Kidney capillary endothelial cell (primary cell): Measurements from ENCODE around the gene OR13A1.
"Not testable (repeated sequence)": the region's sequence is repeated elsewhere in the genome, so short reads cannot be mapped to it uniquely, and the experiment has no call there.

ENCODE experiments used
- DNase-seq: peaks from one replicate; pipeline ENCODE4 v3.0.0-alpha.2; 2018; ENCODE audit warnings: low spot score

The OR13A1 gene

DNA sequence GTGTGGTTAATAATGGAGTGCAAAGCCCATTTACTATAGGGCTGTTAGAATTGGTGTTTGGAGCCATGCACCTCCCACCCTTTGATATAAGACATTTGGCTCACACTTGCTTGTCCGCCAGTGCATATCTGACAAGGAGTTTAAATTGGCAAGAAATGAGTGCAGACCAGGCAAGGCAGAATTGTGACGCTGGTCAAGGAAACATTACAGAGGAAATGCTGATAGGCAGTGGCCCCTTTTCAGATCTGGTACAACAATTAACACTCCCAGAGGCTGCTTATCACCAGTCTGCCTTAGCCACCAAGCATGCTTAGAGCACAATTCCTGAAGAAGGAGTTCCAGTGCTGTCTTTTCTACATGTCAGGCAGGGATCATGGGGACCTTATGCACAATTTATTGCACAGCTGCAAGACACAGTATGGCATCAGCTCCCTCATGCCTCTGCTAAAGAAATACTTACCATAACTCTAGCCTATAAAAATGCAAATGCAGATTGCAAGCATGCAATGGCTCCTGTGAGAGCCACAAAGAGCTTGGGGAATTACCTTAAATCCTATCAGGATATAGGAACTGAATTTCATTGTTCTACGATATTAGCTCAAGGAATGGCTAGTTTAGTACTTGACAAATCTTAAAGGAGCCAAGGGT is 35.2 kb downstream of the OR13A1 start:
- DNase-seq = no peak

DNA sequence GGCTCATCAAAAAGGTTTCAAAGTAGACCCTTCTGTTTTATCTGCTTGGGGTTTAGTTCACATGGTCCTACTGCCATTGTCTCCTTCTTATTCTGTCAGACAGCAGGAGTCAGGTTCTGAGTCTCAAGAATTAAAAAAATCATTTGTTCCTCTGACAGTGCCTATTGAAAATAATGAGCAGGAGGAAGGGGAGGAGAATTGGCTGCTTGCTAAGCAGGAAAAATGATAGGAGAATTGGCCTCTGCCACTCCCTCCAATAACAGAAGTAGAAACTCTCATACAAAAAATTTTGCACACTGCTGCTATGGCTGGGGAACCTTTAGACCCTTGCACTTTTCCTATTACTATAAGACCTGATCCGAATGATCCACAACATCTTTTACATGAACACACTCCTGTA is 35.7 kb downstream of the OR13A1 start:
- no peak for DNase-seq

DNA sequence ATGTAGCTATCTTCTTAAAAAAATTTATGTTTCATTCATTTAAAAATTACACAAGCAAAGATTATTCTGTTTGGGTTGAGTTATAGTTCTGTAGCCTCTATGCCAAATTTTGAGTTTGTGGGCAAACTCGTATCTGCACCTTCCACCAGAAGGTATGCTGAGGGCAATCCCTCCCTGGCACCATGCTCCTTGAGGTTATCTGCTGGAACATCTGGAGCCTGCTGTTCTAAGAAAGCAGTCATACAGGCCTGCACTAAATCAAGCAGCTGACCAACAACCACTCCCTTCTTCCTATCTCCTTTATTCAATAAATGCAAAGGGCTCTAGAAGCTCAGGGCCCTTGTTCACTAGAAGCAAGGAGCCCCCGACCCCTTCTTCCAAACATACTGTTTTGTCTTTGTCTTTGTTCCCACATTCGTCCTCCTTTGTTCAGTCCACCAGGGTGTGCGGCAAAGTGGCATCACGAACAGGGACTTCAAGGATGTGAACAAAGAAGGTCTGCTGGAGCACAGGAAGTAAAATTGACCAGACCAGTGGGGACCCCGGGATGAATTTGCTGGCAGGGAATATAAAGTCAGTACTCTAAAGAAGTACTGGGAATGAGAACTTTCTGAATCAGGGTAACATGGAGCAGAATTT is 36.4 kb downstream of the OR13A1 start:
- no peak for DNase-seq

DNA sequence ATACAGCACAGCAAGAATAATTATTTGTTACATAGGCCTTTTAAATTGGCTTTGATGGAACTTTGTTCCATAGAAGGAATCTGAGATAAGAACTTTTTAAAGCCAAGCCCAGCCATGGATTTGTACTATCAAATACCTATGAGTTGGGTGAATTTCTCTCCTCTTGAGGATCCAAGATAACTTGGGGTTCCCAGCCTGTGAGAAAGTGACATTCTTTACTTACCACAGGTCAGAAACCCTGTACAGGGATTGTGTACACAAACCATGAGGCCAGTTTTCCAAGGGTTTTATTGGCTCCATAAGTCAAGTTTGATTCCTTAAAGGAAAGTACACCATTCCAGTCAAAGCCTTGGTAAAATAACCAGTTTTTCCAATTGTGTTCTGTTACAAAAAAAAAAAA is 39.3 kb downstream of the OR13A1 start:
- not testable (repeated sequence) for DNase-seq

DNA sequence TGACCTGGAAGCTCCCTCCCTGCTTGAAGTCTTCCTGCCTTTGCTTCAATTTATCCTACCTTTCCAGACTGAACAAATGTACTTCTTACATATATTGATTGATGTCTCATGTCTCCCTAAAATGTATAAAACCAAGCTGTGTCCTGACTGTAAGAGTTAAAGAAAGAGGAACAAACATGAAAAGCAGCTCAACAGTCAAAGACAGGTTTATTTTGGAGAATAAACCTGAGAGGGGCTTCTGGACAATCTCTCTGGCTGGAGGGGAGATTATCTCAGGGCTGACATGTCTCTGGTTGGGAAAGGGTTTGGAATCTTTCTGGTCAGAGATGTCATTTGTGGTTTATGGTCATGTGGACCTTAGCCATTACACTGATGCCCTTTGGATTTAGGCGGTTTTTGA is 41.0 kb downstream of the OR13A1 start:
- DNase-seq = no peak

DNA sequence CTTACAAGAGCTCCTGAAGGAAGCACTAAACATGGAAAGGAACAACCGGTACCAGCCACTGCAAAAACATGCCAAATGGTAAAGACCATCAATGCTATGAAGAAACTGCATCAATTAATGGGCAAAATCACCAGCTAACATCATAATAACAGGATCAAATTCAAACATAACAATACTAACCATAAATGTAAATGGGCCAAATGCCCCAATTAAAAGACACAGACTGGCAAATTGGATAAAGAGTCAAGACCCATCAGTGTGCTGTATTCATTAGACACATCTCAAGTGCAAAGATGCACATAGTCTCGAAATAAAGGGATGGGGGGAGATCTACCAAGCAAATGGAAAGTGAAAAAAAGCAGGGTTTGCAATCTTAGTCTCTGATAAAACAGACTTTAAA is 47.6 kb downstream of the OR13A1 start:
- DNase-seq = not testable (repeated sequence)

DNA sequence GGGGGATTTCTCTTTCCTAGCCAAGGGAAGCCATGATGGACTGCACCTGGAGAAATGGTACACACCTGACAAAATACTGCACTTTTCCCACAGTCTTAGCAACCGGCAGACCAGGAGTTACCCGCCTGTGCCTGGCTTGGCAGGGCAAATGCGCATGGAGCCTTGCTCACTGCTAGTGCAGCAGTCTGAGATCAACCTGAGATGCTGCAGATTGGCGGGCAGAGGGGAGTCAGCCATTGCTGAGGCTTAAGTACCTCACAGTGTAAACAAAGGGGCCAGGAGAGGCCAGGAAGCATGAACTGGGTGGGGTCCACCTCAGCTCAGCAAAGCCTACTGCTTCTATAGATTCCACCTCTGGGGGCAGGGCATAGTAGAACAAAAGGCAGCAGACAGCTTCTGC is 49.4 kb downstream of the OR13A1 start:
- DNase-seq = no peak

DNA sequence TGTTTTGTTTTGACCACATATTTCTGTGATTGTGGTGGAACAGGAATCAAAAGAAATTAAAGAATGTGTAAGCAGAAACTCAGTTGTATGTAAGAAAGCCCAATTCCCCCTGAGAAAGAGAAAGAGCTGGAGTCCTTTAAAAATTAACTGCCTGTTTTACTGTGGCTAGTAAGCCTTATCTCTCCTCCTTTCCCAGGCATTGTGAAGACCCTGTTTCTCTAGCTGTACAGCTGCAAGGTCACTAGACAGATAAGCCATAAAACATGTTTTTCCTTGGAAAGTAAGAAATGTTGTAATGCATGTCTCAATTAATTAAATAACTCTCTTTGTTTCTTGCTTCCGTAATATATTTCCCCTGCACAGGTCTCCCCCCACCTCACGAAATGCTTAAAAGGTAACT is 53.5 kb downstream of the OR13A1 start:
- DNase-seq = no peak

DNA sequence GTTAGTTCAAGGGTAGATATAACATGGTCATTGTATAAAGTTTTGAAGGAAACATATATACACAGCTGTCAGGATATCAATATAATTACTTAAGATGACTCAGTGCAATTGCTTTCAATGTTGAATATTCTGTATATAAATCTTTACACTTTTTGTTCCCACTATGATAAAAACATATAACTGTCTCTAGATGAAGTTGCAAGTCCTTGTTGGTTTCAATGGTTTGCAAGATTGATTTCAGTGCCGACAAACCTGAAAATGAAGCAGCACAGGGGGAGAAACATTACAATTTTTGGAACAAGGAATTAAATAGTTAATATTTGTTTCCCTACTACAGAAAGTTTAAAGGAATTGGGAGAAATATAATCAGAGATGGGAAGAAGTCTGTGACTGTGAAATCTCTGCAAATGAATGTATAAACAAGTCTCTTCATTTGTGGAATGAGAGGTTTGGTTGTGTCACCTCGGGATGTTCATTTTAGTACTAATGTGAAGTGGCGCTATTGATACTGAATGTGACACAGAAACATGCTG is 54.1 kb downstream of the OR13A1 start:
- DNase-seq = no peak

DNA sequence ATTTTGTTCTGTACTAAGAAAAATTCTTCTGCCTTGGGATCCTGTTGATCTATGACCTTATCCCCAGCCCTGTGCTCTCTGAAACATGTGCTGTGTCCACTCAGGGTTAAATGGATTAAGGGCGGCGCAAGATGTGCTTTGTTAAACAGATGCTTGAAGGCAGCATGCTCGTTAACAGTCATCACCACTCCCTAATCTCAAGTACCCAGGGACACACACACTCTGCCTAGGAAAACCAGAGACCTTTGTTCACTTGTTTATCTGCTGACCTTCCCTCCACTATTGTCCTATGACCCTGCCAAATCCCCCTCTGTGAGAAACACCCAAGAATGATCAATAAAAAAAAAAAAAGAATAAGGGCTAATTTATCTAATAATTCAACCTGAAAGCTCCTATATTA is 54.8 kb downstream of the OR13A1 start:
- DNase-seq = not testable (repeated sequence)

DNA sequence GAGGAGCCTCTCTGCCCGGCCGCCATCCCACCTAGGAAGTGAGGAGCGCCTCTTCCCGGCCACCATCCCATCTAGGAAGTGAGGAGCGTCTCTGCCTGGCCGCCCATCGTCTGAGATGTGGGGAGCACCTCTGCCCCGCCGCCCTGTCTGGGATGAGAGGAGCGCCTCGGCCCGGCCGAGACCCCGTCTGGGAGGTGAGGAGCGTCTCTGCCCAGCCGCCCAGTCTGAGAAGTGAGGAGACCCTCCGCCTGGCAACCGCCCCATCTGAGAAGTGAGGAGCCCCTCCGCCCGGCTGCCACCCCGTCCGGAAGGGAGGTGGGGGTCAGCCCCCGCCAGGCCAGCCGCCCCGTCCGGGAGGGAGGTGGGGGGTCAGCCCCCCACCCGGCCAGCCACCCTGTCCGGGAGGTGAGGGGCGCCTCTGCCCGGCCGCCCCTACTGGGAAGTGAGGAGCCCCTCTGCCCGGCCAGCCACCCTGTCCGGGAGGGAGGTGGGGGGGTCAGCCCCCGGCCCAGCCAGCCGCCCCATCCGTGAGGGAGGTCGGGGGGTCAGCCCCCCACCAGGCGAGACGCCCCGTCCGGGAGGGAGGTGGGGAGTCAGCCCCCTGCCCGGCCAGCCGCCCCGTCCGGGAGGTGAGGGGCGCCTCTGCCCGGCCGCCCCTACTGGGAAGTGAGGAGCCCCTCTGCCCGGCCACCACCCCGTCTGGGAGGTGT is 55.5 kb downstream of the OR13A1 start:
- not testable (repeated sequence) for DNase-seq

DNA sequence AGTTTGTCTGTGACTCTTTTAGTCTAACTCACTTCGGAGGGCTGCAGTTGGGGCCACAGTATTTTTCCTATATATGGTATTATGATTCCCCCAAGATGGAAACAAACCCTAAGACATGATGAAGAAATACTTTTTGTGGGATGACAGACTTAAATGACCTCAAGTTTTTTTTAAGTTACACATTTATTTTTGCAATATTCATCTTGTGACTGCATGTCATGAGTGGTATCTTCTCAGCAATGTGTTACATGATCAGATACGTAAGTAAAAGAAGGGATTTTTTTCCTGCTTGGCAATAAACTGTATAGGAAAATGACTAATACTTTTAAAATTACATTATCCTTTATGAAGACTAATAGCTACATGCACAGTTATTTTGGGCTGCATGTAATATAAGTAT is 57.8 kb downstream of the OR13A1 start:
- no peak for DNase-seq

DNA sequence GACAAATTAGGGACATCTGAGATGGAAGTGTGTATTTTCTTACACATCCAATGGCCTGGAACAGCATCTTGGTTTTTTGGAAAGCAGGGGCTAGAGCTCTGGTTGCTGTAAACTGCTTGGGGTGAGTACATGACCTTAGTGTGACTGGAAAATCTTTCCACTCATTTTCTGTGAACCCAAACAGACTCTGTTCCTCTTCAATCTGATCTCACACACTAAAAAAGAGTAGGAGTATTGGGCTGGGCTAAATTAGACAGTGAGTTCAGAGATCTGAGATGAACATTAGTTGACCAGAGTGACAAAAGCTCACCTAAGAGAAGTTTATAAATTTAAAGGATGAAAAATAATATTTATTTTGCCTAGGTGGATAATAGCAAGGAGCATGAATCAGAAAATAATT is 59.2 kb downstream of the OR13A1 start:
- no peak for DNase-seq

DNA sequence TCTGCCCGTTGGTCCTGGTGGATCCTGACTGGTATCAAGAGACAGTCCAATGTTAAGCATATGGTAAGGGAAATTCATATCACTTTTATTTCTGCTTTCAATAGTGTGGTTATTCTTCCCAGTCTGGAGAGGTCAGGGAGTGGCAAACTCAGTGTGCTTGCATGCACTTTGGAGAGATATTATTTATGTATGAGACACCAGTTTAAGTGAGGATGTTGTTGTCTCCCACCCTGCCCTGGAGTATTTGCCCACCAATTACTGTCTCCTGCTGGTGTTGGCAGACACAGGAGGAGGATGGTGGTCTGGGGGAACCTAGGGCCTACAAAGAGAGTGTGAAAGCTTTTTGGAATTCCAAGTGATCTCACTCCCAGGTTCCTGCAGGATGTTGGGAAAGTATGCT is 59.7 kb downstream of the OR13A1 start:
- no peak for DNase-seq

DNA sequence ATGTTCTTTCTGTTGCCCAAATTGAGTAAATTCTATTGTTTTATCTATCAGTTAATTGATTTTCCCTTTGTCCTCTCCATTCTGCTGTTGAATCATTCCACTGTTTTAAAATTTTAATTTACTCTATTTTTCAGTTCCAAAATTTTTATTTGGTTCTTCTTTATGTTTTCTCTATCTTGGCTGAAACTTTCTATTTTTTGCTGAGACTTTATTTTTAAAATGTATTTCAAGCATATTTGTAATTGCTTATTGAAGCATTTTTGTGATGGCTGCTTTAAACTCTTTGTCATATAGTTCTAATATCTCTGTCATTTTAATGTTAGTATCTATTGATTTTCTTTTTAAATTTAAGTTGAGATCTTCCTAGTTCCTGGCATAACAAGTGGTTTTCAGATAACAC is 60.5 kb downstream of the OR13A1 start:
- DNase-seq = no peak

DNA sequence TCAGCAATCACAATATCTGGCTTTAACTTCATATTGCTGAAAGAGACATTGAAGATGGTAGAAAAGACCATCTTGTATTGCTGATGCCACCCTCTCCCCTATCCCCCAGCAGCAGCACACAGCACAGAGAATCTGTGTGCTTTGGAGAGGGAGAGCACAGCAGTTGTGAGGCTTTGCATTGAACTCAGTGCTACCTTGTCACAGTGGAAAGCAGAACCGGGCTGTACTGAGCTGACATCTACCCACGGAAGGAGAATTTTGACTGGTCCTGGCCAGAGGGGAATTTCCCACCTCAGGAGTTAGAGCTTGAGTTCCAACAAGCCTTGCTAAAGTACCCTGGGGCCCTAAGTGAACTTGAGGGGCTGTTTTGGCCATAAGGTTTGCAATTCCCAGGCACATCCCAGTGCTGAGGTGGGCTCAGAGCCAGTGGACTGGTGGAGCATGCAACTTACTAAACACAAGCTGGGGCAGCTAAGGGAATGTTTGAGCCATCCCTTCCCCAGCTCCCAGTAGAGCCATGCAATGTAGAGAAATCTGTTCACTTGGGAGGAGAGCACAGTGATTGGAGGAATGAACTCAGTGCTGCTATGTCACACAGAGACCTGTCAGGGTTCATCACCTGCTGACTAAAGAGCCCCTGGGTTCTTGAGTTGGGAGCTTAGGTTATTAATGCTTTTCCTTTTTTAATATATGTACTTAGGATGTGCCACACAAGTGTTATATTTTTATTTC is 62.1 kb downstream of the OR13A1 start:
- DNase-seq = no peak
